ENCODE results near the gene PACRG. TPM values are rescaled to one million over a fixed set of nuclear protein-coding genes. Genes with fewer than 3 reads are reported as not detected.

Gene PACRG
- total and polyA plus RNA-seq, 2 of the 4 experiments (the other 2 are of a cell fraction) = not detected

GRCh38 chr6:162770955-162771354 is 43.2 kb downstream of the PACRG start:
- Histone ChIP-seq H2AK5ac (ENCODE audit: low read depth, low read length) (no peak overlapping the region), H3K9me3 (ENCODE audit: control insufficient read depth, insufficient read depth, low read length) (peaks cover 3% of the 10 kb centered on the region), H3K18ac (ENCODE audit: low read depth, low read length) (no peak overlapping the region), H2BK15ac (ENCODE audit: low read depth, low read length) (no peak overlapping the region), H3K27ac (ENCODE audit: insufficient read depth, low read length) (no peak overlapping the region), H4K91ac (ENCODE audit: insufficient read depth, low read depth, low read length) (no peak overlapping the region), H2BK20ac (ENCODE audit: low read depth, low read length) (no peak overlapping the region), H2BK120ac (ENCODE audit: low read depth, low read length) (no peak overlapping the region), H2BK5ac (ENCODE audit: low read depth, low read length, poor library complexity, severe bottlenecking) (no peak overlapping the region), H4K8ac (ENCODE audit: low read depth in 2 of 2, low read length in 2 of 2) (no peak overlapping the region), H2AFZ (replicated peaks; ENCODE audit: low read length, poor library complexity) (no peak overlapping the region), H2AK9ac (replicated peaks; ENCODE audit: low read depth, low read length, poor library complexity) (no peak overlapping the region), H3K4me2 (ENCODE audit: low read depth, low read length) (no peak overlapping the region), H4K20me1 (ENCODE audit: insufficient read depth, low read length) (no peaks in the 10 kb centered on the region), H3K4me1 (ENCODE audit: control insufficient read depth, insufficient read depth, low read length) (no peaks in the 10 kb centered on the region), H3K4me3 (ENCODE audit: insufficient read depth, low read depth, low read length) (no peak overlapping the region), H4K5ac (ENCODE audit: low read depth, low read length) (no peak overlapping the region), H3K36me3 (ENCODE audit: control insufficient read depth, insufficient read depth, low read length) (no peaks in the 10 kb centered on the region), H3K79me1 (ENCODE audit: low read depth in 1 of 2, low read length in 2 of 2) (no peaks in the 10 kb centered on the region), H3K56ac (ENCODE audit: extremely low read depth, insufficient read depth, low read length) (no peak overlapping the region), H3K4ac (ENCODE audit: low read depth, low read length) (no peak overlapping the region), H3K23ac (ENCODE audit: low read depth, low read length) (no peak overlapping the region), H3K9me1 (ENCODE audit: insufficient read depth, low read length) (no peaks in the 10 kb centered on the region), H3K14ac (replicated peaks; ENCODE audit: low read depth, low read length) (no peak overlapping the region), H3K9ac (ENCODE audit: low read depth, low read length) (no peak overlapping the region), H3K27me3 (ENCODE audit: control insufficient read depth, insufficient read depth, low read length) (no peaks in the 10 kb centered on the region)
- no TSS peak for BruUV-seq (replicated peaks)
- dilution Hi-C loops (cut with HindIII; ENCODE audit: low sequenced_read_pairs, unreplicated experiment) (no loop called here), in situ Hi-C loops (cut with MboI; ENCODE audit: low sequenced_read_pairs) (no loop called here), intact Hi-C loops (cut with micrococcal nuclease) (no loop called here)
- no peak for TF ChIP-seq NFE2L2 (IDR thresholded peaks at IDR 0.05; ENCODE audit: low read depth, low read length)
- no peak for TF ChIP-seq CTCF (conservative IDR thresholded peaks at IDR 0.05; ENCODE audit: low read depth, low read length)
- no peak for TF ChIP-seq CEBPB (IDR thresholded peaks at IDR 0.05; ENCODE audit: low read depth, low read length)
- CTCF ChIA-PET = no interaction called here
- no CpG with 5 or more reads among the region's 1 CpG for WGBS, 2 experiments (ENCODE audit: extremely low coverage in 2 of 2, insufficient read length in 1 of 2)
- DNase-seq = no peak
- POLR2A ChIA-PET (ENCODE audit: unreplicated experiment) = no interaction called here
- ATAC-seq (ENCODE audit: low read depth) = no peak
